IPS-18c (cell line): ENCODE results near the gene ZNF273.
A peak's percentile ranks its signal among the peaks of the same experiment; 100 is the strongest.

Experiments used
- H3K4me3 ChIP-seq: 2 replicates; pipeline ENCODE4 v1.7.0; 2013; ENCODE audit warnings: low read depth, mild to moderate bottlenecking, low read length, moderate library complexity; ENCODE audit not compliant: insufficient read depth
- H3K9me3 ChIP-seq: one replicate; pipeline ENCODE4 v1.6.1; 2013; ENCODE audit warnings: mild to moderate bottlenecking, low read length, moderate library complexity; ENCODE audit not compliant: control insufficient read depth, insufficient read depth

ZNF273 gene

GRCh38 chr7:64874562-64875250, 28.4 kb upstream of the ZNF273 start:
- H3K4me3 ChIP-seq = no peak overlapping the region
- H3K9me3 ChIP-seq = peaks cover 2% of the 10 kb centered on the region

DNA sequence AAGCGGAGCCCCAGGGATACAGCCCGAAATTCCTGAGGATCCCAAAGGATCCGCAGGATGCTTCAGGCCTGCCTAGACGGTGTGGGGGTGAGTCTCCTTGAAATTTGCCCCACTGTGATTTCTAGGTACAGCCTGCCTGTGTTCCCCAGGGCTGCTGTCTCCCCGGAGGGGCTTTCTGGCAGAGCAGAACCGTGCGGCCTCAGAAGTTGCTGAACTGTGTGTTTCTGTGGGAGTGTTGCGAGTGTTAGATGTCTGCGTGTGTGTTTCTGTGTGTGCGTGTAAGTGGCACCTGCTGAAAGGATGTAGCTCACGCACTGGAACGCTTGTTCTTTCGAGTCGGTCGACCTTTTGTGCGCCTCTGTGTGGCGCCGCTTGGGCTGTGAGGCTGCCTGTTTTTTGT, 27.8 kb upstream of the ZNF273 start:
- peaks cover 2% of the 10 kb centered on the region for H3K9me3 ChIP-seq
- H3K4me3 ChIP-seq = no peak overlapping the region

GRCh38 chr7:64875658-64876406, 27.2 kb upstream of the ZNF273 start:
- Histone ChIP-seq H3K9me3 (peaks cover 2% of the 10 kb centered on the region), H3K4me3 (no peak overlapping the region)

DNA sequence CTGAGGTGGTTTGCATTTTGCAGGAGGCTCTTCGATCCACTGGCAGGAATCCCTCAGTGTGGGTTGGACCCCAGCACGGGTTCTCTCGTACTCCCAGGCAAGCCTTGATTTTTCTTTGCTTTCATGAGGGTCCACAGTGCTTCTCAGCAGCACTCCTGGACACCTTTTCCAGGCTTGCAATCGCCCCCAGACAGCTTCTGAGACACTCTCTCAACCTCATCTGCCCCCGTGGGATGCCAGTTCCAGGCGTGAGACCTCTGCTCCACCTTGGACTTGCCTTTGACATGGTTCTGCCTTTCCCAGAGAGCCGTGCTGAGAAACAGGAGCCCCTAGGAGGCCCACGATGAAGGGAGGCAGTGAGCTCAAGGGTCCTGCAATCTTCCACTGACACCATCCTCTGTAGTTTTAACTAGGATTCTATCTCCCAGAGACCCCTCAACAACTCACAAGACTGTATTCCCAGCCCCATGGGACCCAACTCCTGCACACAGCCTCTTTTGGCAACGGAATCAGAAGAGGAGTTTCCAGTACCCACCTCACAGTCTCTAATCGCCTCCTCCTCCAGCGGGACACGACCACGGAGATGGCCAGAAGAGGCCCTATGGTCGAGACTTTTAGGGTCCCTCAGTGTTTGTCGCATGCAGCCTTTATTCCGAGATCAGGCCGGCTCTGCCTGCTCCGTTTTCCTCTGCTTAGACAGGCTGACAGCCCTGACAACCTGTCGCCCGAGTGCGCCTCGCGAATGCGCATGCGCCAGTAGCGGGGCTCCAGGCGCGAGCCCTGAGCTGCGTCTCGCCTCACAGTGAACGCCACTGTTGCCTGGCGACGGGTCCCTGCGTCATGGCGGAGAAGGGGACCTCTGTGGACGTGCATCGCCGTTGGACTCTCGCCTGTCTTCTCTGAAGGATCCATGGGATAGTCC, 26.0 kb upstream of the ZNF273 start:
- H3K4me3 ChIP-seq = peak overlapping the region; percentile 44

GRCh38 chr7:64877714-64878610, 25.1 kb upstream of the ZNF273 start:
- peak overlapping the region; percentile 44; the same call in 1 of the 2 replicates for H3K4me3 ChIP-seq
- no peaks in the 10 kb centered on the region for H3K9me3 ChIP-seq

More for the DNA sequence above, 26.0 kb upstream of the ZNF273 start:
- peaks cover 2% of the 10 kb centered on the region for H3K9me3 ChIP-seq

DNA sequence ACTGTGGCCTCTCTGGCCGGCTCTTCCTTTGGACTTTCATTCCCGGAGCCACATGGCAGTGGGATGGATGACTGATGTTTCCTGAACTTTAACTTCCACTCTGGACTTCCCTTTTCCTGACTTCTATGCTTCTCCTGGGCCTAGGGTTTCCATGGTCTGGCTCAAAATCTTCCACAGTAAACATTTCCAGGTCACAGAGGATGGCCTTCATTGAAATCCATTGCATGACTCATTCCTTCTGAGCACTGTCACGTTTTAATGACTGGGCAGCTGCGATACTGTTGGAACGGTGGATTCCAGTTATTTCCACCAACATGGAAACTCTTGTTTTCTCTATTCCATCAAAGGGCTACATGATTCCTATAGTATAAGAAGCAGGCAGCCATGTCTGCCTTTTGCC, 24.4 kb upstream of the ZNF273 start:
- Histone ChIP-seq H3K9me3 (no peaks in the 10 kb centered on the region), H3K4me3 (no peak overlapping the region)

DNA sequence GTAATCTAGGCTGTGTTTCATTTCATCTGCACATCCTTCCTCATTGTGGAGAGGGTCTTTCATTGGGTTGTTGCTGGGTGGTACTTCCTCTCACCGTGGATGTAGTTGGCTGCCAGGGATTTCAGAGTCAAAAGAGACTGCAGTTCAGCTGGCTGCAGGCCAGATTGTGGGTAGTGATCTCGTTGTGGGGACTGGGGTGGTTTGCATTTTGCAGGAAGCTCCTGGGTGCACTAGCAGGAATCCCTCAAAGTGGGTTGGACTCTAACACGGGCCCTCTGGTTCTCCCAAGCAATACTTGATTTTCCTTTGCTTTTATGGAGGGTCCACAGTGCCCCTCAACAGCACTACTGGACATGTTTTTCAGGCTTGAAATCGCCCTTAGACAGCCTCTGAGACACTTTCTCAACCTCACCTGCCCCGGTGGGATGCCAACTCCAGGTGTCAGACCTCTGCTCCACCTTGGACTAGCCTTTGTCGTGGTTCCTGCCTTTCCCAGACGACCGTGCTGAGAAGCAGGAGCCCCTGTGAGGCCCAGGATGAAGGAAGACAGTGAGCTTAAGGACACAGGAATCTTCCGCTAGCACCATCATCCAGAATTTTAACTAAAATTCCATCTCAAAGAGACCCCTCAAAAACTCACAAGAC, 23.9 kb upstream of the ZNF273 start:
- H3K9me3 ChIP-seq = no peaks in the 10 kb centered on the region

DNA sequence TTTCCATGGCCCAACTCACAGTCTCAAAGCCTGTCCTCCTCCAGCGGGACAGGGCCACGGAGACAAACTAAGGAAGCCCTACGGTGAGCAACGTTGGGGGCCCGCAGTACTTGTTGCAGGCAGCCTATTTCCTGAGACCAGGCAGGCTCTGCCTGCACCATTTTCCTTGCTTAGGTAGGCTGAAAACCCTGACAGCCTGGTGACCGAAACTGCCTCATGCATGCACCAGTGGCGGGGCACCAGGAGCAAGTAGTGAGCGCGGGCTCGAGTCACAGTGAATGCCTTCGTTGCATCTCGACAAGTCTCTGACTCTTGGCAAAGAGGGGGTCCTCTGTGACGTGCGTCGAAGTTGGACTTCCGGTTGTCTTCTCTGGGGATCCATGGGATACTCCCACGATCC, 23.3 kb upstream of the ZNF273 start:
- H3K4me3 ChIP-seq = no peak overlapping the region
- H3K9me3 ChIP-seq = no peaks in the 10 kb centered on the region

More for the DNA sequence above, 23.9 kb upstream of the ZNF273 start:
- no peak overlapping the region for H3K4me3 ChIP-seq

DNA sequence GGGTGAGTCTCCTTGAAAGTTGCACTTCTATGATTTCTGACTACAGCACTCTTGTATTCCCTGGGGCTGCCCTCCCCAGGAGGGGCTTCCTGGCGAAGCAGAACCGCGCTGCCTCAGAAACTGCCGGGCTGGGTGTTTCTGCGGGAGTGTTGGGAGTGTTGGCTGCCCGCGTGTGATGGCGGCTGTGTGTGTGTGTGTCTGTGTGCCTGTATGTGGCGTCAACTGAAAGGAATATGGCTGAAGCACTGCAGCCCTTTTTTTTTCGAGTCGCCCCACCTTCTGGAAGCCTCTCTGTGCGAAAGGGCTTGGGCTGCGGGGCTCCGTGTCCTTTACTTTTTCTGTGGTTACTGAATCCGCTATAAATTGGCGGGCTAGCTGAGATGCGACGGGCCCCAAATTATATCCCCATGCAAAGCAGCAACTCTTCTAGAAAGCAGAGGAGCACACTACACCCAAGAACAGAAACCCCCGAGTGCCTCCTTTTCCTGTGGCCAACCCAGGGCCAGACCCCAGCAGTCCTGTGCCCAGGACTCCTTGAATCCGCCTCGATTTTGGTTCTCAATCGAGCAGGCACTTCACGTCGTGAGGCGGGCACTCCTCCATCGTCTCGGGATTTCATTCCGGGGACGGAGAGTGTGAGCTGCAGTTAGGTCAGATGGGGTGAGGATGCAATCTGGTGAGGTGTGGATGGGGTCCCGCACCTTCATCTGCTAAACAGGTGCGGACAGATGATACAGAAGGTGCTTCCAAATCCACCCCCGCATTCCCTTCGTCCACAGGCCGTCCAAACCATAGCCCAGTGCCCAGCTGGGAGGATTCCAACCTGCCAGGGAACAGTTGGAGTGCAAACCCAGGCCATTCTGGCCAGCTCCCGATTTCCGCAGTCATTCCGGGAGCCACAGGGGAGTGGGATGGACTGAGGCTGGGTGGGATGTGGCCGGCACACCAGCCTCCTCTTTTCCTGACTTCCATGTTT, 22.5 kb upstream of the ZNF273 start:
- no peaks in the 10 kb centered on the region for H3K9me3 ChIP-seq
- H3K4me3 ChIP-seq = no peak overlapping the region

DNA sequence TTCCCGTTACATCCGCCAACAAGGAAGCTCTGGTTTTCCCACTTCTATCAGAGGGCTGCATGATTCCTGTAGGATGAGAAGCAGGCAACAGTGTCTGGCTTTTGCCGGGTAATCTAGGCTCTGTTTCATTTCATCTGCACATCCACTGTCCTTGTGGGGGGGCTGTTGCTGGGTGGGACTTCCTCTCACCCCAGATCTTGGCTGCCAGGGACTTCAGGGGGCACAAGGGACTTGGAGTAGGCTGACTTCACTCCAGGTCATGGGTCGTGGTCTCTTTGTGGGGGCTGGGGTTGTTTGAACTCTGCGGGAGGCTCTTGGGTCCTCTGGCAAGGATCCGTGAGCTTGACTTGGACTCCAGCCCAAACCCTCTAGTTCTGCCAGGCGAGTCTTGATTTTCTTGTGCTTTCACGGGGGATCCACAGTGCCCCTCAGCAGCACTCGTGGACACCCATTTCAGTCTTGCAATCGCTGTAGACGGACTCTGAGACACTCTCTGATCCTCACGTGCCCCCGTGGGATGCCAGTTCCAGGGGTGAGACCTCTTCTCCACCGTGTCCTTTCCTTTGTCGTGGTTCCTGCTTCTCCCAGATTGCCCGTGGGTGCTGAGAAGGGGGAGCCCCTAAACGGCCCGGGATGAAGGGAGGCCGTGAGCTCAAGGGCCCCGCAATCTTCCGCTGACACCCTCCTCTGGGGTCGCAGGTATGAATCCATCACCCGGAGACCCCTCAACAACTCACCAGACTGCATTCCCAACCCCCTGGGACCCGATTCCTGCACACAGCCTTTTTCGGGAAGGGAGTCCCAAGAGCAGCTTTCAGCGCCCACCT, 21.4 kb upstream of the ZNF273 start:
- no peak overlapping the region; the same call in none of the 2 replicates for H3K4me3 ChIP-seq
- H3K9me3 ChIP-seq = no peaks in the 10 kb centered on the region

GRCh38 chr7:64882341-64883112, 20.5 kb upstream of the ZNF273 start:
- peak overlapping the region; percentile 38 for H3K4me3 ChIP-seq

DNA sequence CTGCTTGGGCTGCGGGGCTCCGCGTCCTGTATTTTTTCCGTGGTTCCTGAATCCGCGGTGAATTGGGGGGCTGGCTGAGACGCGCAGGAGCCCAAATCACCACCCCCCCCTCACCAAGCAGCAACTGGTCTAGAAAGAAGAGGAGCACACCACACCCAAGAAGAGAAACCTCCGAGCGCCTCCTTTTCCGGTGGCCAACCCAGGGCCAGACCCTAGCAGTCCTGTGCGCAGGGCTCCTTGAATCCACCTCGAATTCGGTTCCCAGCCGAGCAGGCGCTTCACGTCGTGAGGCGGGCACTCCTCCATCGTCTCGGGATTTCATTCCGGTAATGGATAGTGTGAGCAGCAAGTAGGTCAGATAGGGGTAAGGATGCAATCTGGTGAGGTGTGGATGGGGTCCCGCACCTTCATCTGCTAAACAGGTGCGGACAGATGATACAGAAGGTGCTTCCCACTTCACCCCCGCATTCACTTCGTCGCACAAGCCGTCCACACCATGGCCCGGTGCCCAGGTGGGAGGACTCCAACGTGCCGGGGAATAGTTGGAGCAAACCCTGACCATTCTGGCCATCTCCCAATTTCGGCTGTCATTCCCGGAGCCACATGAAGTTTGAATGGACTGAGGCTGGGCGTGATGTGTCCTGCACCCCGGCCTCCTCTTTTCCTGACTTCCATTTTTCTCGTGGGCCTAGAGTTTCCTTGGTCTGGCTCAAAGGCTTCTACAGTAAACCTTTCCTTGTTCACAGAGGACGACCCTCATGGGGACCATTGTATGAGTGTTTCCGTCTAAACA, 19.8 kb upstream of the ZNF273 start:
- H3K9me3 ChIP-seq = no peaks in the 10 kb centered on the region
- no peak overlapping the region for H3K4me3 ChIP-seq

More at GRCh38 chr7:64882341-64883112, 20.5 kb upstream of the ZNF273 start:
- H3K9me3 ChIP-seq = no peaks in the 10 kb centered on the region
